ENCODE data around the gene KDM4B.
A peak's percentile ranks its signal among the peaks of the same experiment; 100 is the strongest.

Gene KDM4B

DNA sequence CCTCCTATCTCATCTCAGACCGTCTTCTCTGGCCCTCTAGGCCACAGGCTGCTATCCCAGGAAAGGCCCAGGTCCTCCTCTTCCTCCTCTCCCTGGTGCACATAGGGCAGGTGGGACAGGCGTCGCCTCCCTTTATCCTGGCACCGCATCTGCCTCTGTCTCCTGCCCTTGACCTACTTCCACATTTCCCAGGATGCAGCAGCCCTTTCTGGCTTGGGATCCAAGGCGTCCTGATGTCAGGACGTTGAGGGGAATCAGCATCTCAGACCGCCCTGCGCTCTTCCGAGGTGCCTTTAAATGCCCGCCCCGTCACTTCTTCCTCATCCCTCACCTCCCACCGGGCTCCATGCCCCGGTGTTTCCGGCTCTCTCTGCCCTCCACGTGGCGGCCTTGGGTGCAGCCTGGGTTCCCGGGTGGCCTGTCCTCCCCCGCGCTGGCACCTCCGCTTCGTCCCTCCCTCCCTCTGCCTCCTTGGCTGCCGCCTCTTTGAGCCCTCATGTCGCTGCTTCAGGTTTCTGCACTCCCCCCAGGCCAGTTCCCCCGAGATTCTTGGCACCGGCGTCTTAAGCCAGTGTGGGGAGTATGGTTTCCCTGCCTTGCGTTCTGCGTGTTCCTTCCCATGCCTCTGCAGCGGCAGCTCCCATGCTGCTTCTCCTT, 66.3 kb downstream of the KDM4B start:
- DNase-seq (ENCODE audit: low read depth) = no peak

DNA sequence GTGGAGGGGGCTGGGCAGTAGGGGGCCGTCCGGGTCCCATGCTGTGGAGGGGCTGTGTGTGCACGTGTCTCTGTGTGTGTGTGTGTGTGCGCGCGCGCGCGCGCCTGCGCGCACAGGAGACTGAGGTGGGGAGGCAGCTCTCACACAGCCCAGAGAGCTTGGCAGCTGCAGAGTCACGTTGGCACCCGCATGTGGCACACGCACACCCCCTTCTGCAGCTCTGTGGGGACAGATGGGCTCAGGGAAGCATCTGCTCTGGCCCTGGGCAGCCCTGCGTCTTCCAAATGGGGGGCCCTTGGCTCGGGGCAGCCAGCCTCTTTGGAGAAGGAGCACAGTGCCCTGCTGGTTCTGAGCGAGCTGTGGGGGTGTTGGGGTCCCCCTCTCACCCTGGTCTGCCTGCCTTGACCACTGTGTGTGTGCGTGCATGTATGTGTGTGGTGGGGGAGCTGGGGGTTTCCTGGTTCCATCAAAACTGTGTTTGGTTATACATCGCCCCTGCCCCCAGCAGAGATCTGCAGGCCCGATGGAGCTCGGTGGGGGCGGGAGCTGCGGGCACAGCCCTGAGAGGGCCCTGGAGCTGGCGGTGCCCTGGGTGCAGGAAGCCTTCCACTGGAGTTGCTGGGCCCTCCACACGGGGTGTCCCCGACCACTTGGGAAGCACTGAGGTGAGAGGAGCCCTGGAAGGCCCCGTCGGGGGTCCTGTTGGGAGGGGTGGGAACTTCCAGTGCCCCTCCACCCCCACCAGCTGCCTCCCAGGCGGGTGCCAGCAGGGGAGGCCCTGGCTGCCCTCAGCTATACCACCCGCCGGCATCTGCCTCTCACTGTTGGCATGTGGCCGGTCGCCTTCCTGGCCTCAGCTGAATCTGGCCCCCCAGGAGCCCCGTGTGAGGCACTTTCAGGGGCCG, 67.1 kb downstream of the KDM4B start:
- no peak for DNase-seq (ENCODE audit: low read depth)

DNA sequence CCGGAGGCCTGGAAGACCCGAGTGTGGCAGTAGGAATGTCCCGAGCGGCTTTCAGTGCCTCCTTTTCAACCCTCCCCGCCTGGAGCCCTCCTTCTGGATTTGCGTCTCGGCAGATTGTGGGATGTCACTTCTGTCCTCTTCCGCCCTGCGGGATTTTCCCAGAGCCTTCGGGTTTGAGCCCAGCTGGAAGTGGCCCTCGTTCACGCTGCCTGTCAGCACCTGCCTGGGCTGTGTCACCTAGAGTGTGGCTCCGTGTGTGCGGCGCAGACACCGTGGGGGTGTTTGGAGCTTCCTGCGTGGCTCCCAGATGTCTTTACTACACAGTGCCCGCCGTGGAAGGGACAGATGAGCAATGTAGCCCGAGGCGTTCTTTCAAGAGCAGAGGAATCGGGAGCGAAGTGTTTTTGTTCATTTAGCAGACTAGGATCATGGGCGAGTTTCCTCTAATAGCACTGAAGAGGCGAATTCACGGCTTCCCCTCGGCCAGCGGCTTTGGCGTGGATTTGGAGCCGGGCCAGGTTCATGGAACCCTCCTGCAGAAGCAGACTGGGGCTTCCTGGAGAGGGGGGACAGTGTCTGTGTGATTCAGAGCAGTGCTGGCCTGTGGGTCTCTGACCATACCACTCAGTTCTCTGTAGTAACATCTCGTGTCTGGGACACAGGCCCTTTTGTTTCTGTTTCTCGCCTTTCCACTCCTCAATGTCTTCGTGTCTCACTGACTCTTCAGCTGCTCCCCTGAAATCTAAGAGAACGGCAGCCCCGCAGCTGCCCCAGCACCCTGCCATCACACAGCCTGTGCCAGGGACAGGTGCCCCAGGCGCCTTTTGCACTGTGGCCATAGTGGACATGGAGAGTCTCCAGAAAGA, 68.0 kb downstream of the KDM4B start:
- peak; percentile 74 for DNase-seq (ENCODE audit: low read depth)

DNA sequence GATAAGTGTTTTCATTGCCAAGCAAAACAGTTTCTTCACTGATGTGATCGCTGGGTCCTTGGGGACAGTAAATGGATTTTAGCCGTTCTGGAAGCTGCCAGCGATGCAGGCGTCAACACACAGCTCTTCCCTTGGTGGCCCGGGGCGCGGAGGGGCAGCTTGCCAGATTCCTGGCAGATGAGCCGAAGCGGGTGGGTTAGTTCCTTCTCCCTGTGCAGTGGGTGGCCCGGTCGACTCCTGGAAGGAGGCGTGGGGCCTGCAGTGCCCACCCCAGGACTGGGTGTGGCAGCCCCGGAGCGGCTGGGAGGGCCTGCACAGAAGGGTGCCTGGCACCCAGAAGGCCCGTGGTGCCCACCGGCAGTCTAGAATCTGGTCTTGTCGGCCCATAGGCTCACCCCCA, 69.0 kb downstream of the KDM4B start:
- DNase-seq (ENCODE audit: low read depth) = no peak

DNA sequence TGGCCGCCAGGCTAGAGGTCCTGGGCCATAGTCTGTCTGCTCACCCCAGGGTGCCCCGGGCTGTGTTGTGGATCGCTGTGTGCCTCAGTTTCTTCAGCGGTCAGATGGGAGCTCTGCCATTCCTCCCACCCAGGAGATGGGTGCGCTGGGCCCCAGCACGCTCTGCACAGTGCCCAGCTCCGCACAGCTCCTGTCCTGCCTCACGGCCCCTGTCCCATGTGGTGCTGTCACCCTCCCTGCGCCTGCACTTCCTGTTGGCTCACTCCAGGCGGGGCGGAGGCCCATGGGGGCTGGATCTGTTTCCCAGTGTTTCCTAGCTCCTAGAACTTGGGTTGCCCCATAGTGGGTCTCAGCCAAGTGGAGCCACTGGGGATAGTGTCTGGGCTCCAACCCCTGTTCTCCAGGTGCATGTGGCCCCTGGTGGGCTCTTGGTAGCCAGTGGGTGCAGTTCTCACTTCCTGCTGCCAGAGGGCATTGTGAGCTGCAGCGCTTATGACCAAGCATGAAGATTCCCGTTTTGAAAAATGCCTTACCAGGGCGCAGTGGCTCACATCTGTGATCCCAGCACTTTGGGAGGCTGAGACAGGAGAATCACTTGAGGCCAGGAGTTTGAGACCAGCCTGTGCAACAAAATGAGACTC, 69.8 kb downstream of the KDM4B start:
- DNase-seq (ENCODE audit: low read depth) = peak; percentile 34

DNA sequence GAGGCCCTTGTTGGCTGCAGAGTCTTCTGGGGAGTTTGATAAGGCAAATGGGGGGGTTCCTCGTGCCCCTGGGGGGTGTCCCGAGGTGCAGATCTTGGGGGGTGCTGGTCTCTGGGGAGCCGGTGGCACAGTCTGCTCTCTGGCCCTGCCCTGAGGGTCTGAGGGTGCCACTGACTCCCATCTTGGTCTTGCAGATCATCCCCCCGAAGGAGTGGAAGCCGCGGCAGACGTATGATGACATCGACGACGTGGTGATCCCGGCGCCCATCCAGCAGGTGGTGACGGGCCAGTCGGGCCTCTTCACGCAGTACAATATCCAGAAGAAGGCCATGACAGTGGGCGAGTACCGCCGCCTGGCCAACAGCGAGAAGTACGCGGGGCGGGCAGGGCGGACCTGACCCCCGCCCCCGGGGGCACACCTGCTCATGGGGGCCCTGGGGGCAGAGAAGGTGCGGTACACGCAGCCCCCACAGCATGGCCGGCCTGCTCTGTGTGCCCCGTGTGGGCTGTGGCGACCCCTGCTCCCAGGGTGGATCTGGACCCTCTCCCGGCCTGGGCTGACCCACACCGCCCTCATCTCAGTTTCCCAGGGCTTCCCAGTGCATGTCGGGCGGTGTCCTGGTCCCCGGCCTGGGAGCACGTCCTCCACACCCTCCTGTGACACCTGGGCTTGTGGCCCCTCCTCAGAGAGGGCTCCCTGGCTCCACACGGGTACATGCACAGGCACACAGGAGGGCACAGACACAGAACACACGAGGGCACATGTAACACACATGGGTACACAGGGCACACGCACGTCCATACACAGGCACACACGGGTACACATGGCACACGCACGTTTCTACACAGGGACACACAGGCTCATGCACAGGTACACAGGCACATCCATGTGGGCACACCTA, 71.0 kb downstream of the KDM4B start:
- DNase-seq (ENCODE audit: low read depth) = no peak

DNA sequence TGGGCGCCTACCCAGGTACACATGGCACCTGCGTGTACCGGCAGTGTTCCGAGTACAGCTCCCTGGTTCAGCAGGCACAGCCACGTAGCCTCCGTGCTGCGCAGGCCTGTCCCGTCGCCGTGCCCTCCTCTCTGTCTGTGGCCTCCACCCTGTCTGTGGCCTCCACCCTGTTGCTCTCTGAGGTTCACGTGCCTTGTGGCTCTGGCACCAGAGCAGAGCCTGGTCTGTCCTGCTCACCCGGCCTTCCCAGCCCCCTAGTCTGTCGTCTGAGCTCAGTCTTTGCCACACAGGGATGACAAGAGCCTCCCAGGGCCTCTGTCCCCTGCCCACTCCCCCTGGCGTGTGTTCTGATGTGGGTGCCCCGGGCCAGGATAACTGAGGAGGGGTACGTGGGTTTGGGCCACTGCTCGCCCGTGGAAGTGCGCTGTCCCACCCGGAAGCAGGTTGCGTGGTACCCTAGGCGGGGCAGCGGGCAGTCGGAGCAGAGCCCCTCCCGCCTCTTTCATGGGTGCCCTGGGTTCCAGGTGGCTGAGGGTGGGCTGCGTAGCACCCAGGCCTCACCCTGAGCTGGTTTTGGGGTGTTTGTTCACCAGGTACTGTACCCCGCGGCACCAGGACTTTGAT, 71.7 kb downstream of the KDM4B start:
- DNase-seq (ENCODE audit: low read depth) = no peak

DNA sequence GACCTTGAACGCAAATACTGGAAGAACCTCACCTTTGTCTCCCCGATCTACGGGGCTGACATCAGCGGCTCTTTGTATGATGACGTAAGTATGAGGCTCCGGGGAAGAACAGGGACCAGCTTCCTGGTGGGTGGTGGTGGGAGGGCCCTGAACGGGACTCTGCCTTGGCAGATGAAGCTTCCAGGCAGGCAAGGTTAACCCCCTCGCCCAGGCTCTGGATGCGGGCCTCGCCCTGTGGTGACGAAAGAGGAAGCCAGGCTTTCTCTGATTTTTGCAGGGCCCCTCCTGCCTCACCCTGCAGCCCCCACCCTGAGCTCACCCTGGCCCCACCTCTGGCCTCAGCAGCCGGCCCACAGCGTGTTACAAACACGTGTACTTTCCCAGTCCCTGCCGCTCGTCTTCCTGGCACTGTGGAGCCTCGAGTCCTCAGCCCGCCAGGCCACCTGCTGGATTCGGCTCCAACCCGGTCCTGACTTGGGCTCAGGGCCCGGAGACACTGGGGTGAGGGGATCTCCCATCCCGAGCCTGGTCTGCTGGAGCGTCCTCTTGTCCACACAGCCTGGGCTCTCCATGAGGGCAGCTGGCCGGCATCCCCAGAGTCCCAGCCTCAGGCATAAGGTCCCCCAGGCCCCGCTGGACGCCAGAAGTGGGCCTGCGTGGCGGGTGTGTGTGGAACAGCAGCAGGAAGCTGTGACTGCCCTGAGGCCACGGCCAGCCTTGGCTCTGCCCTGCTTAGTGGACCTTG, 72.4 kb downstream of the KDM4B start:
- DNase-seq (ENCODE audit: low read depth) = no peak

DNA sequence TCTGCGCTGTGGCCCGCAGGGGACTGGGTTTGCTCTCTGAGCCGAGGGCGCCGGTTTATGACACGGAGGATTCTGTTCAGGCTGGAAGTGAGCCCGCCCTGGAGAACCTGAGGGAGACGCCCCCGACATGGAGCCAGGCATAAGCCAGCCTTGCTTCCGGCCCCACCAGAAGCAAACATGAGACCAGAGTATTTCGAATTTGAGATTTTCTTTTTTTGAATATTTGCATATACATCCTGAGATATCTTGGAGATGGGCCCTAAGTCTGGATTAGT, 72.9 kb downstream of the KDM4B start:
- DNase-seq (ENCODE audit: low read depth) = no peak

DNA sequence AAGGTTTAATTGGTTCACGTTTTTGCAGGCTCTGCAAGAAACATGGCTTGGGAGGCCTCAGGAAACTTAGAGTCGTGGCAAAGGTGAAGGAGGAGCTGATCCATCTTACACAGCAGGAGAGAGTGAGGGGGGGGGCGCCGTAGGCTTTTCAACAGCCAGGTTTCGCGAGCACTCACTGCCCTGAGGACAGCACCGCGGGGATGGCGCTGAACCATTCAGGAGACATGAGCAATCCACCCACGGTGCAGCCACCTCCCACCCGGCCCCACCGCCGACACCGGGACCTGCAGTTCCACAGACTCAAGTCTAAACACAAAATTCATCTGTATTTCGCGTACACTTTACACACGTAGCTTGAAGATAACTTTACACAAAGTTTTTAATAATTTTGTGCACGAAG, 73.6 kb downstream of the KDM4B start:
- DNase-seq (ENCODE audit: low read depth) = no peak

DNA sequence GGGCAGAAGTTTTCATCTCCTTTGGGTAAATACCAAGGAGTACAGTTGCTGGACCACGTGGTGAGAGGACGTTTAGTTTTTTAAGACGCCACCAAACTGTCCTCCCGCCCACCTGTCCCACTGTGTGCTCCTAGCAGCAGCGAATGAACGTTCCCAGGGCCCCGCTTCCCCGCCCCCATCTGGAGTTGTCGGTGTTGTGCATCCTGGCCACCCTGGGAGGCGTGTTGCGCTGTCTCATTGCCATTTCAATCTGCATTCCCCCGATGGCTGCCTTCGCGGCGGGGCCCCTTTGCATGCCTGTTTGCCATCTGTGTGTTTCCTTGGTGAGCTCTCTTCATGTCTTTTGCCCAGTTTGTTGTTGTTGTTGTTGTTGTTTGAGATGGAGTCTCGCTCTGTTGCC, 76.1 kb downstream of the KDM4B start:
- DNase-seq (ENCODE audit: low read depth) = no peak

DNA sequence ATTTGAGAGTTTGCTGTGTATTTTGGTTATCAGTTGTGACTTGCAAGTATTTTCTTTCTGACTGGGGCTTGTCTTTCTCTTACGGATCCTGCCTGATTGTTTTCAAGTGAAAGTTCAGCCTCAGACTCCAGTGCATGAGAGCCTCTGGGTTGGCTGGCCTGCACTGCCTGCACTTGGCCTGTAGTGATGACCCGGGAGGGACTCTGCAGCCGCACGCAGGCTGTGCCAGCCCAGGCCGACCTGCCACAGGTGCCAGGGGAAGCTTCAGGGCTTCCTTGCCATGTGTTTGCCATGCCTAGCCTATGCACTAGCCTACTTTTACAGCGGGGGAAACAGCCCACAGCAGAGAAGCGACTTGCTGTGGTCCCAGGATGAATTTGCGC, 77.0 kb downstream of the KDM4B start:
- no peak for DNase-seq (ENCODE audit: low read depth)

DNA sequence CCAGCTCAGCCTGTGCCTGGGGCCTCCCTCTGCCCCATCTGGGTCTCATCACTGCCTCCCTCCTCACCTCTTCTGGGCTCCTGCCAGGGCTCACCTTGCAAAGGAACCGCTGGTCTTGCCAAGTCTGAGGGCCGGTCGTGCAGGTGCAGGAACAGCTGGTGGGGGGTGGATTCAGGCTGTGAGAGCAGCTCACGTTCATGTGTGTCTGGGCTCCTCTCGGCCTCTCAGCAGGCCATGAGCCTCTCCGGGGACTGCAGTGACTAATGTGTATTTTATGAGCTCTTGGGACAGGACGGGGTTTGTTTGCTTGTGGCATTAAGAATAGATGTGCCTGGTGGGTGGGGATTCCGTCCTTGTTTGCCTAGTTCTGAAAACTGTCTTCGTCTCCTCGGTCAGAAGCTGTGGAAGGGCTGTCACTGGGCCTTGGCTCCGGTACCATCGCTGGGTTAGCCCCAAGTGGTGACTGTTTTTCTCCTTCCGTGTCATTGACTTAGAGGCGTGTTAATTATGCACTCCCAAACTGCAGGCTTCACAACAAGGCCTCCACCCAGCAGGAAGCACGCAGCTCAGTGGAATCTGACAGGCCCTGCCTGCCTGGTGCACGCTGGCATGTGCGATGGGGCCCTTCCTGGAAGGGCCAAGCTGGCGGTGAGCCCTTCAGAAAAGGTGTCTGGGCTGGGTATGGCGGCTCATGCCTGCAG, 77.6 kb downstream of the KDM4B start:
- no peak for DNase-seq (ENCODE audit: low read depth)

DNA sequence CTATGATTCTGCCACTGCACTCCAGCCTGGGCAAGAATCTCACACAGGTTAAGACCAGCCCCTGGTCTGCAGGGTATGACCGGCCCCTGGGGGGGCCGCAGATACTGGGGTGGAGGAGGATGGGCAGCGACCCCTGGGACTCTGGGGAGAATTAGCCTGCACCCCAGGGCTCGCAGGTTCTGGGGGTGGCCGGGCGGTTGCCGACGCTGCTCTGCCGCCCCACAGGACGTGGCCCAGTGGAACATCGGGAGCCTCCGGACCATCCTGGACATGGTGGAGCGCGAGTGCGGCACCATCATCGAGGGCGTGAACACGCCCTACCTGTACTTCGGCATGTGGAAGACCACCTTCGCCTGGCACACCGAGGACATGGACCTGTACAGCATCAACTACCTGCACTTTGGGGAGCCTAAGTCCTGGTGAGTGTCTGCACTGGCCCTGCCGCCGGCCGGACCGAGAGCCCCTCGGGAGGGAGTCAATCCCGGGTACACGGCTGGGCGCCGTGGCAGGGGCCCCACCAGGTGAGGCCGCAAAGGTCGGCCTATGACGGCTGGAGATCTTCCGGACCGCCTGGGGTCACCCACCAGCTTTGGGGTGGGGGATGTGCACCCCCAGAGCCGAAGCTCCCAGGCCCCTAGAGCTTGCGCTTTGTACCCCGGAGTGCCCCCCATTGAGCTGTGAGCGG, 78.5 kb downstream of the KDM4B start:
- no peak for DNase-seq (ENCODE audit: low read depth)

DNA sequence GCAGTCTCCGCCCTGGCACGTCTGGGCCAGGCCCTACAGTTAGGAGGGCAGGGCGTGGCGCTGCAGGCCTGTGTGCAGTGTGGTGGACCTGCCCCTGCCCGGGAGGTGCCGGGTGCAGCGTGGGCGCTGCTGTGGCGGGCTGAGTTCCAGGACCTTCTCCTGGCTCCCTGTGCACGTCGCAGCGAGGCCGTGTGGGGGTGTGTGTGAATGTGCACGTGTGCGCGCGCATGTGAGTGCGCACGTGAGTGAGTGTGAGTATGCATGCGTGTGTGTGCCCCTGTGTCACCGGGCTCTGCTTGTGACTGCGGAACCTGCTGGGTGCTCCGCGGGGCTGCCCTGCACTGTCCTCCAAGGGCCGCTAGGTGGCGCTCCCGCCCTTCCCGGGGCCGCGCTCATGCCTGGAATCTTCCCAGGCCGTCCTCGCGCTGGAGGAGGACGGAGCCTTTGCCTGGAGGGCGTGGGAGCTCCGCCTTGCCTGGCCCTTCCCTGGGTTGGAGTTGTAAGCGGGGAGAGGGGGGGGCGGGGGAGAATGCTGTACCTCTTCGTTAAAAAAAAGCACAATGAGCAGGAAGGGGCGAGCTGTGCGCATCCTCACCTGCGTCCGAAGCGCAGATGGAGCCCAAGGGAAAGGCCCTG, 79.3 kb downstream of the KDM4B start:
- DNase-seq (ENCODE audit: low read depth) = peak; percentile 68

DNA sequence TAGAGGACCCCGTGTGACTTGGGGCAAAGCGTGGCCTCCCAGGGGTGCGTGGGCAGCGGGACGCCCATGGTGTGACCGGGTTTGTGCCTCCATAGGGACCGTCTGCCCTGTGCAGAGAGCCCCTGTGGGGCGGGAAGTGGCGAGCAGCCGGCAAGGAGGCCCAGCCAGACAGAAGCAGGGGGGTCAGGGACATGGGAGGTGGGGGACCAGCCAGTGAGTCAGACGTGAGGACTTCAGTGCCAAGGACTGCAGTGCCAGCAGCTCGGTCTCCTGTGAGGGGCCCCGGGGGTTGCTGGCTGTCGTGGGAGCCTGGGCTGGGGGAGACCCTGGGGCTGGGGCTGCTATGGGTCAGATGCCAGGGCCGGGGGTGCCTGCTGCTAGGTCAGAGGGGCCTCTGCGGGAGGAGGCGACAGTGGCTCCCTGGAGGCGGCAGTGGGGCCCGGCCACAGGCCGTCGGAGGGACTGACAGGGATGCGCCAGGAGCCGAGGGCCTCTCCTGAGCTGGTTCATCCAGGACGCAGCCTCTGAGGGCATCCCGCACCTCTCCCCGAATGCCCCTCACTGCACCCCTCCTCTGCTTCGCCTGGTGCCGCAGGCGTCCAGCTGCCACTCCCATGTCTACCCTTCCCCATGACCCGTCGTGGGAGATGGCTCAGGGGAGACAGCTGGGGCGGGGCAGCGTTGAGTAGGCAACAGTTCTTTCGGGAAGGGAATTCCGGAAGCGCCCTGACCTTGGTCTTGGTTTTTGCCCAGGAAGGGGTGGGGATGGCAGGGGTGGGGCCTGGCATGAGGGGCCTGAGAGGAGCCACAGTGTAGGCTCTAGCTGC, 80.0 kb downstream of the KDM4B start:
- peak; percentile 62 for DNase-seq (ENCODE audit: low read depth)

DNA sequence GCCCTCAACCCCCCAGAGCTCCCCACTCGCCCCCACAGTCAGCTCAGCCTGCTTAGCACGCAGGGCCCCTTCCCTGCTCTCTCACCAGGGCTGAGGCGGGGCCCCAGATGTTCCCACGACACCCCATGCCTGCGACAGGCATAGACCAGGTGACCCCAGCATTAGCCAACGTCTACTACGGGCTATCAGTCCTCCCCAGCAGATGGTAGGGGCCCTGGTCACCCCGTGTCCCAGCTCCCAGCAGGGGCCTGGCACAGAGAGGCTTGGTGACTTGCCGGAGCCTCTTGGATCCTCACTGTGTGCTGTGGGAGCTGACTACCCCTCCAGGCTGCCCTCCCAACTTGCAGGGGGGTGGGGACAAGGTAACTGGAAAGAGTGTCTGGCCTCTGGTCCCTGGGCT, 80.6 kb downstream of the KDM4B start:
- no peak for DNase-seq (ENCODE audit: low read depth)

Measured in iris pigment epithelial cell (primary cell).